Astrocyte of the cerebellum (primary cell): ENCODE results near the gene KIZ.

Experiments
- DNase-seq: peaks from one replicate; pipeline ENCODE4 v3.0.0-alpha.2; 2011; ENCODE audit warnings: low read depth
- H3K4me3 ChIP-seq: 2 replicates; pipeline ENCODE4 v1.5.1; 2011; ENCODE audit warnings: mild to moderate bottlenecking, low read depth, low read length, moderate library complexity
- in situ Hi-C: cut with HindIII; loops from 2 replicates; pipeline ENCODE4 v1.10.0; 2017; ENCODE audit warnings: low sequenced_read_pairs
- TF ChIP-seq, protein P1 (sequence below): IDR thresholded peaks from 2 replicates; pipeline ENCODE4 v1.5.1; 2012; ENCODE audit warnings: low read length, low read depth, moderate library complexity, mild to moderate bottlenecking; ENCODE audit errors: missing control alignments

KIZ gene

GRCh38 chr20:21251278-21251677 lies 125.4 kb downstream of the KIZ start:
- no peak for DNase-seq
- H3K4me3 ChIP-seq, result no peak overlapping the region
- in situ Hi-C loops, result no loop called here
- TF ChIP-seq, protein P1, sequence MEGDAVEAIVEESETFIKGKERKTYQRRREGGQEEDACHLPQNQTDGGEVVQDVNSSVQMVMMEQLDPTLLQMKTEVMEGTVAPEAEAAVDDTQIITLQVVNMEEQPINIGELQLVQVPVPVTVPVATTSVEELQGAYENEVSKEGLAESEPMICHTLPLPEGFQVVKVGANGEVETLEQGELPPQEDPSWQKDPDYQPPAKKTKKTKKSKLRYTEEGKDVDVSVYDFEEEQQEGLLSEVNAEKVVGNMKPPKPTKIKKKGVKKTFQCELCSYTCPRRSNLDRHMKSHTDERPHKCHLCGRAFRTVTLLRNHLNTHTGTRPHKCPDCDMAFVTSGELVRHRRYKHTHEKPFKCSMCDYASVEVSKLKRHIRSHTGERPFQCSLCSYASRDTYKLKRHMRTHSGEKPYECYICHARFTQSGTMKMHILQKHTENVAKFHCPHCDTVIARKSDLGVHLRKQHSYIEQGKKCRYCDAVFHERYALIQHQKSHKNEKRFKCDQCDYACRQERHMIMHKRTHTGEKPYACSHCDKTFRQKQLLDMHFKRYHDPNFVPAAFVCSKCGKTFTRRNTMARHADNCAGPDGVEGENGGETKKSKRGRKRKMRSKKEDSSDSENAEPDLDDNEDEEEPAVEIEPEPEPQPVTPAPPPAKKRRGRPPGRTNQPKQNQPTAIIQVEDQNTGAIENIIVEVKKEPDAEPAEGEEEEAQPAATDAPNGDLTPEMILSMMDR, result no peak

- in situ Hi-C loops, result no loop called here
- TF ChIP-seq, protein P1, result no peak
- no peak overlapping the region for H3K4me3 ChIP-seq
- no peak for DNase-seq
Measured at GRCh38 chr20:21257192-21257591, 131.3 kb downstream of the KIZ start.

DNA sequence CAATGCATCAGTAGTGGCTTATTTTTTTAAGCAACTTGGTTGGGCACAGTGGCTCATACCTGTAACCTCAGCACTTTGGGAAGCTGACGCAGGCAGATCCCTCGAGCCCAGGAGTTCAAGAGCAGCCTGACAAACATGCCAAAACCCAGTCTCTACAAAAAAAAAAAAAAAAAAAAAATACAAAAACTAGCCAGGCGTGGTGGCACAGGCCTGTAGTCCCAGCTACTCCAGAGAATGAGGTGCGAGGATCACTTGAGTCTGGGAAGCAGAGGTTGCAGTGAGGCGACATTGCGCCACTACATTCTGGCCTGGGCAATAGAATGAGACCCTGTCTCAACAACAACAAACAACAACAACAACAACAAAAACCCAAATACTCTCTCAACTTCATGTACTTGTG lies 132.5 kb downstream of the KIZ start:
- no peak for DNase-seq
- H3K4me3 ChIP-seq, result no peak overlapping the region
- TF ChIP-seq, protein P1, result no peak
- in situ Hi-C loops, result no loop called here

DNA sequence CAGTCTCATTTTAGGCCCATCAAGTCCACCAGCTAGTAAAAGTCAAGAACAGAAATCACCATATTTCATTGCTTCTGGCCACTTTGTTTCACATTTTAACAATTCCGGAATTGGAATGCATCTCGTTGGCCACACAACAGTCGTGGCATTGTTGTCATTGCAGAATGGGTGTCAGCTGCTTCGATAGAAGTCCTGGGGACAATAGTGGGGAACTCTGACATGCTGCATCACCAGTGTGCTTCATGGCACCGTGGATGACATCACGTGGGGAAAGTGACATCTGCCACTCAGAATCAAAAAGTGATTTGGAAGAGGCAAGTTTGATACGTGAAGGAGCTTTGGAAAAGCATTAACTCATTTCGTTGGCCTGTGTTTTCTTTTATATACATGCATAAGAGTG lies 133.5 kb downstream of the KIZ start:
- TF ChIP-seq, protein P1, result no peak
- in situ Hi-C loops, result no loop called here
- no peak for DNase-seq
- H3K4me3 ChIP-seq, result no peak overlapping the region

DNA sequence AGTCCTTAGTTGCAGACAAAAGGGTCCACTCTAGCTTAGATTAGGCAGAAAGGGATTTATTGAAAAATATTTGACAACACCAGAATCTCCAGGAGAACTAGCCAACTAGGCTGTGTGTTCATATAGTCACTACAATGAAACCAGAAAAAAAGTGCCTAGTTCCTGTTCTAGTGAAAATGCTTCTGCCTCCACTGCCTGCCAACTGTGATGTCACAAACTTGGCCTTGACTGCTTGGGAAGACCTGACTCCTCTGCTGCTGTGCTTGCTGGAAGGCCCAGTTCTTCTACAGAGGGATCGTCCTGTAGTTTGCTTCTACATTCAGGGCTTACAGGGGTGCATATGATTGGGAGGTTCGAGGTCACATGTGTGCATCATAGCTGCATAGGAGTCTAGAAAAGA lies 136.9 kb downstream of the KIZ start:
- TF ChIP-seq, protein P1, result no peak
- no peak overlapping the region for H3K4me3 ChIP-seq
- in situ Hi-C loops, result no loop called here
- no peak for DNase-seq

- TF ChIP-seq, protein P1, result no peak
- no peak for DNase-seq
- in situ Hi-C loops, result no loop called here
- no peak overlapping the region for H3K4me3 ChIP-seq
Measured at GRCh38 chr20:21265261-21266190, 139.6 kb downstream of the KIZ start.

GRCh38 chr20:21266191-21266536 lies 140.3 kb downstream of the KIZ start:
- in situ Hi-C loops, result no loop called here
- TF ChIP-seq, protein P1, result no peak
- no peak for DNase-seq
- no peak overlapping the region for H3K4me3 ChIP-seq
